OCI-LY7 (cell line): ENCODE data around the gene KLHDC10. TPM values are rescaled to one million over a fixed set of nuclear protein-coding genes. Genes with fewer than 3 reads are reported as not detected.

Experiments used
- small RNA-seq: library from RNA; depleted of rRNA; stranded (forward); fragments of <200 nt; gene quantifications from one replicate; pipeline ENCODE3, GENCODE V24; 2014
- total RNA-seq, 2 experiments: library from RNA; depleted of rRNA in 1 of 2; stranded (reverse); fragments of >200 nt in 1 of 2; shearing (Covaris generic) in 1 of 2; gene quantifications; 2 replicates each; pipeline ENCODE4 v1.2.3, GENCODE V29; 2014 to 2022

Gene KLHDC10
- total RNA-seq, 2 experiments from 2014 or later: 15.9 to 21.2 TPM

Small RNA genes lying within 50 kb of the gene (small RNA-seq; reads per million reads assigned to genes)
- gene RNA5SP245: not detected

Other genes starting within 250 kb of the KLHDC10 start
- gene UBE2H, start 117.6 kb upstream of the KLHDC10 start, total RNA-seq (2014; rRNA removed; shearing (Covaris generic)): 12.7 and 15.0 TPM in 2 replicates
- gene UBE2H, start 117.6 kb upstream of the KLHDC10 start, total RNA-seq (2022): 35.3 and 41.4 TPM in 2 replicates
- gene ZC3HC1, start 19.2 kb upstream of the KLHDC10 start, total RNA-seq (2014; rRNA removed; shearing (Covaris generic)): 20.3 and 27.5 TPM in 2 replicates
- 24.2 and 32.5 TPM in 2 replicates for gene ZC3HC1, start 19.2 kb upstream of the KLHDC10 start, total RNA-seq (2022)
- gene TMEM209, start 134.9 kb downstream of the KLHDC10 start, total RNA-seq (2014; rRNA removed; shearing (Covaris generic)): 18.1 and 21.1 TPM in 2 replicates
- 37.9 and 44.0 TPM in 2 replicates for gene TMEM209, start 134.9 kb downstream of the KLHDC10 start, total RNA-seq (2022)
- gene SSMEM1, start 137.3 kb downstream of the KLHDC10 start, total RNA-seq (2014; rRNA removed; shearing (Covaris generic)): not detected in 2 replicates
- not detected in 2 replicates for gene SSMEM1, start 137.3 kb downstream of the KLHDC10 start, total RNA-seq (2022)
- gene CPA2, start 196.3 kb downstream of the KLHDC10 start, total RNA-seq (2014; rRNA removed; shearing (Covaris generic)): not detected in 2 replicates
- gene CPA2, start 196.3 kb downstream of the KLHDC10 start, total RNA-seq (2022): not detected in 2 replicates
- not detected in 2 replicates for gene CPA4, start 222.6 kb downstream of the KLHDC10 start, total RNA-seq (2014; rRNA removed; shearing (Covaris generic))
- gene CPA4, start 222.6 kb downstream of the KLHDC10 start, total RNA-seq (2022): not detected in 2 replicates